BE2C (cell line): Measurements from ENCODE around the gene ILKAP.
"Not testable (repeated sequence)": the region's sequence is repeated elsewhere in the genome, so short reads cannot be mapped to it uniquely, and the experiment has no call there.

ENCODE experiments used
- DNase-seq: peaks from one replicate; pipeline ENCODE4 v3.0.0-alpha.2; 2020
- H3K27me3 ChIP-seq: fragments of 250-450 bp; sonication (Bioruptor Pico); 2 replicates; pipeline ENCODE4 v1.5.1; 2020; ENCODE audit warnings: mild to moderate bottlenecking
- H3K36me3 ChIP-seq: fragments of 250-450 bp; sonication (Bioruptor Pico); 2 replicates; pipeline ENCODE4 v1.5.1; 2020; ENCODE audit warnings: mild to moderate bottlenecking
- H3K4me1 ChIP-seq: fragments of 250-450 bp; sonication (Bioruptor Pico); 2 replicates; pipeline ENCODE4 v1.5.1; 2020
- H3K4me3 ChIP-seq: 2 replicates; pipeline ENCODE4 v1.5.1; 2011; ENCODE audit warnings: low read depth, low read length
- H3K9me3 ChIP-seq: fragments of 250-450 bp; sonication (Bioruptor Pico); 2 replicates; pipeline ENCODE4 v1.5.1; 2020
- CTCF ChIP-seq: IDR thresholded peaks from 2 replicates; pipeline ENCODE4 v1.5.1; 2012; ENCODE audit warnings: mild to moderate bottlenecking, low read depth, low read length

ILKAP gene

GRCh38 chr2:238174291-238174690 is 29.2 kb downstream of the ILKAP start:
- H3K36me3 ChIP-seq = peaks cover 68% of the 10 kb centered on the region

GRCh38 chr2:238173692-238174091 is 29.8 kb downstream of the ILKAP start:
- H3K4me1 ChIP-seq = peaks cover 8% of the 10 kb centered on the region
- DNase-seq = no peak
- H3K36me3 ChIP-seq = peaks cover 65% of the 10 kb centered on the region
- no peaks in the 10 kb centered on the region for H3K27me3 ChIP-seq
- no peaks in the 10 kb centered on the region for H3K9me3 ChIP-seq
- H3K4me3 ChIP-seq = no peak overlapping the region
- peak; percentile 47 for TF ChIP-seq CTCF

More at GRCh38 chr2:238174291-238174690, 29.2 kb downstream of the ILKAP start:
- TF ChIP-seq CTCF = no peak
- H3K4me1 ChIP-seq = peaks cover 8% of the 10 kb centered on the region
- H3K9me3 ChIP-seq = no peaks in the 10 kb centered on the region
- H3K4me3 ChIP-seq = no peak overlapping the region
- H3K27me3 ChIP-seq = no peaks in the 10 kb centered on the region
- DNase-seq = no peak

GRCh38 chr2:238172439-238172838 is 31.1 kb downstream of the ILKAP start:
- peaks cover 8% of the 10 kb centered on the region for H3K4me1 ChIP-seq
- no peak for DNase-seq
- H3K4me3 ChIP-seq = no peak overlapping the region
- TF ChIP-seq CTCF = no peak
- peaks cover 59% of the 10 kb centered on the region for H3K36me3 ChIP-seq
- H3K9me3 ChIP-seq = no peaks in the 10 kb centered on the region
- H3K27me3 ChIP-seq = no peaks in the 10 kb centered on the region

GRCh38 chr2:238171575-238172187 is 31.8 kb downstream of the ILKAP start:
- Histone ChIP-seq H3K9me3 (no peaks in the 10 kb centered on the region), H3K27me3 (no peaks in the 10 kb centered on the region), H3K4me3 (no peak overlapping the region), H3K4me1 (peaks cover 8% of the 10 kb centered on the region), H3K36me3 (peaks cover 51% of the 10 kb centered on the region)
- no peak for DNase-seq
- TF ChIP-seq CTCF = no peak

- H3K27me3 ChIP-seq, DNase-seq, H3K4me3 ChIP-seq, H3K4me1 ChIP-seq, H3K9me3 ChIP-seq: not testable (repeated sequence)
- H3K36me3 ChIP-seq = peaks cover 46% of the 10 kb centered on the region
Observed at GRCh38 chr2:238171072-238171431, 32.4 kb downstream of the ILKAP start.

GRCh38 chr2:238170386-238171071 is 33.0 kb downstream of the ILKAP start:
- H3K4me1 ChIP-seq = peaks cover 8% of the 10 kb centered on the region
- no peak for TF ChIP-seq CTCF
- H3K9me3 ChIP-seq = no peaks in the 10 kb centered on the region
- H3K27me3 ChIP-seq = no peaks in the 10 kb centered on the region
- no peak overlapping the region for H3K4me3 ChIP-seq
- peak; percentile 27 for DNase-seq
- H3K36me3 ChIP-seq = peaks cover 46% of the 10 kb centered on the region
